ENCODE results near the gene NCAM2.

Gene NCAM2

GRCh38 chr21:20997636-20998455 lies at the start of gene NCAM2:
NCAM2 (plus strand) TSS chr21:20998409.
- peak; percentile 93 for DNase-seq (ENCODE audit: low spot score)

- no peak for DNase-seq (ENCODE audit: low spot score)
Measured at GRCh38 chr21:20949884-20950283, 48.3 kb upstream of the NCAM2 start.

GRCh38 chr21:20965816-20966215 lies 32.4 kb upstream of the NCAM2 start:
- DNase-seq (ENCODE audit: low spot score): no peak

DNA sequence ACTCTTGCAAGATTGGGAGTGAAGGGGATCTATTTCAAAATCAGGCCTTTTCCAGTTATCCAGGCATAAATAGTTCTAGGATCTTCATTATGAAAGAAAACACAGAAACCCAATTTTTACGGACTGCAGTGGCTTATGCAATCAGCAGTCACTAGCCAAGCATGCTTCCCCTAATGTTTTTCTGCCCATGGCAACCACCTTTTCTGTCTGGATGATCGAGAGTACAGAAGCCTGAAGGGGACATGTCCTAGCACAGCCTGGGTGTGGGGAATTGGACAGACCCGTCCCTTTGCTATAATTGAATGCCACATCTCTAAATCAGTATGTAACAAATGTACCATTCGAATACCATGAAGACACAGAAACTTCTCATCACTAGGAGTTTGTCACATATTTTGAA lies 29.8 kb upstream of the NCAM2 start:
- DNase-seq (ENCODE audit: low spot score): peak; percentile 25

DNA sequence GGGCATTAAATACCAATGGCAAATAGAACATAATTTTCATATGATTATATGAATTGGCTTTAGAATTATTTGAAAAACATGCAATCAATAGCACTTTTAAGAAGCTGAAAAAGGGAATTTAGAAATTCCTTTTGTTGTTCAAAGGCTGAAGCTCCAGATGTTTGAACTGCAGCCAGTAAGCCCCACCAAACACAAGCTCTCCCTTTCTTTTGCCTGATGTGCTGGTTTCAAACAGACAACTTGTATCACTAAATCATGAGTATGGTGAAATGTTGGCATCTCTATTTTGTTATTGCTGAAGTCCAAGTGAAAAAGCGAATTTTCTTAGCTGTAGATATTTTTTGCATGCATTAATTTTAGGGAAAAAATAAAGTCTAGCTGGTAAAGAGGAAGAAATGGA lies 27.5 kb upstream of the NCAM2 start:
- no peak for DNase-seq (ENCODE audit: low spot score)

- peak; percentile 78 for DNase-seq (ENCODE audit: low spot score)
Measured at GRCh38 chr21:20971296-20971921, 26.8 kb upstream of the NCAM2 start.

DNA sequence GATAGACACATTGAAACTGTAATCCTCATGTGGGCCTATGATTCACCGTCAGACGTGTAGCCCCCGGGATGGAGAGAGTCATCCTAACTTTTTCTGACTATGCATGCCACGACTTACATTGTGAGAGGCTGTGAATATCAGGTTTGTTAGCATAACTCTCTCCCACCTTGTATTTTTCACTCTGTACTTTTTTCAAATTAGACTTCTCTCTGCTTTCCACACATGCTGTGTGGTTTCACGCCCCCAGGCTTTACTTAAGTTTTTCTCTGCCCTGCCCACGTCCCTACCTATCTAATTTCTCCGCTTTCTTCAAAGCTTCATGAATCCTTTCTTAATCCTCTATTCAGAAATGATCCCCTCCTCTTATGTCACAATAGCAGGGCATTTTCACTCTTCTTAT lies 3.4 kb upstream of the NCAM2 start:
- no peak for DNase-seq (ENCODE audit: low spot score)

GRCh38 chr21:20996421-20997310 lies 1.5 kb upstream of the NCAM2 start:
- no peak for DNase-seq (ENCODE audit: low spot score)

- DNase-seq (ENCODE audit: low spot score): no peak
Measured at GRCh38 chr21:20997311-20997635, 936 bp upstream of the NCAM2 start.

- no peak for DNase-seq (ENCODE audit: low spot score)
Measured at GRCh38 chr21:20998456-20998789, 214 bp downstream of the NCAM2 start.

GRCh38 chr21:20998886-20999285 lies 677 bp downstream of the NCAM2 start:
- DNase-seq (ENCODE audit: low spot score): no peak

GRCh38 chr21:20999659-21000058 lies 1.4 kb downstream of the NCAM2 start:
- peak; percentile 66 for DNase-seq (ENCODE audit: low spot score)

DNA sequence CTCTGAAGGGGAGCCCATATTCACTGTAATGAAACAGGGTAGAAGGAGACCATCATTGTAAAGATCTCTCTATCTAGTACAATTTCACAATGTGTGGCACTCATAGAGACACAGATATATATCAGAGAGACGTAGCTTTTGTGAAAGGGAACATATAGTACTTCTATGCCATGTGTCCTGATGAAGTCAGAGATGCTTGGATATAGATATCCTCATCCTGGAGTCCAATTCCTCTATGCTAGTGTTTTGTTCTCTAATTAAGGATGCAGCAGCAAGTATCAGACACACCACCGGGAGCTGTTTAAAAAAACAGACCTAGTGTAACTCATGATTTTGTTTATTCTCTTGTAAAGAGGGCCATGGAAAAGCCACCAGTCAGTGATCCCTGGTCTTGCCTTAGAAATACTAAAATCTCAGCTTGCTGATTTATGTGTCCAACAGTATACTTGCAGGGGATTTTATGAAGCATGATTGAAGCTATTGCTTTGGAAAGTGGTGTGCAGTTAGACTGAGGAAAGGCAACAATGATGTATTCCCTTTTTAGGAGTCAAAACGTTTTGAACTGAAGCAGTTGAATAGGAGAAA lies 2.5 kb downstream of the NCAM2 start:
- DNase-seq (ENCODE audit: low spot score): no peak

DNA sequence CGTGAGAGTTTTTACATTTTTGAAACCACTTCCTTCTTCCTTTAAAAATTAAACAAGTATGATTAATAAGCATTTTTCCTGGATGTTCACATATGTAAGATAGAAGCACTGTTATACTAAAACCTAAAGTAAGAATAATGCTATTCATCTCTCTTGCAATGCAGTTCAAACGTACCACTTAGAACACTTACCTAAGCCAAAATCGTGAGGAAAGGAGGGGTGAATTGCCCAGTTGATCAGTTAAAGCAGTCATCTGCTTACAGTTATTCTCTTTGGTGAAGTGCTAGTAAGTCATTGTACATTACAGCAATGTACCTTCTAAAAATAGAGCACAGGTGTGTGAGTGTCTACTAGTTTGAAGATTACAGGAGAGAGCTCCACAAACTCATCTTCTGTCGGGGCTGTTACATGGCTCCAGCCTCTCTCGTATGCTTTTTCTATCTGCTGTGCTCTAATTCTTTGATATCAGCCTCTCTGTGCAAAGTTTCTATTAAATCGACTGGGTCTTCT lies 3.4 kb downstream of the NCAM2 start:
- no peak for DNase-seq (ENCODE audit: low spot score)

- DNase-seq (ENCODE audit: low spot score): no peak
Measured at GRCh38 chr21:21002153-21002552, 3.9 kb downstream of the NCAM2 start.

GRCh38 chr21:21003701-21004100 lies 5.5 kb downstream of the NCAM2 start:
- peak; percentile 22 for DNase-seq (ENCODE audit: low spot score)

GRCh38 chr21:21007606-21008005 lies 9.4 kb downstream of the NCAM2 start:
- no peak for DNase-seq (ENCODE audit: low spot score)

GRCh38 chr21:21010228-21010627 lies 12.0 kb downstream of the NCAM2 start:
- no peak for DNase-seq (ENCODE audit: low spot score)

DNA sequence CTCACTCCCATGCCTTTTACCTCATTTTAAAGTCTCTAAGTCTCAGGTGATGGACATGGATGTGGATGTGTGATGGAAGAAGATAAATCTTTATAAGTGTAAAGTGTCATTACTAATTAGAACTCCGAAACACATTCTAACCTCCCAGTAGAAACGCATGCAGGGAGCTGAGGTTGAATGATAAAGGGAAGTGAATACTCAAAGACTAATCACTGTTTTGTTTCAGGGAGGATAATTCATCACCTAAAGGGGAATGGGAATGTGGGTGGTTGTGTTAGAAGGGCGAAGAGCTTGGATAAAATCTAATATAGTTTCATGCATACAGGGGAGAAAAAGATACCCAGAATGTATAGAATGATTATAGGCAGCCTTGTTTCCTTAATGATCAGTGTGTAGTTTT lies 12.5 kb downstream of the NCAM2 start:
- DNase-seq (ENCODE audit: low spot score): no peak

- DNase-seq (ENCODE audit: low spot score): no peak
Measured at GRCh38 chr21:21018821-21019220, 20.6 kb downstream of the NCAM2 start.

DNA sequence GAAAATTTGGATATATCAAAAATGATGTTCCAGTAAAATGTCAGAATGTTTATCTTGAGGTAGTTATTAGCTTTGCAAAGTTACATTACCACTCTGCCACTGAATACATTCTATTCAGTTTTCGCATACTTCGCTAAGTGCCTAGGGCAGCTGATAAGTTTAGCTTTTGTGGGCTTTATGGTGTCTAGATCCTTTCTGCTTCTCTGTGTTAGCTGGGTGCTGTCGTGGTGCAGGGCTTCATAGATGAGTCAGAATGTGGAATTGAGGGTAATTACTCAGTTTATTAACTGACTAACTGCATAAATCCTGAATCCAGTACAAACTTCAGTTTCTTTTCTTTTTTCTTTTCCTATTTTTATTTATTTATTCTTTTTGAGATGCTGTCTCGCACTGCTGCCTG lies 21.5 kb downstream of the NCAM2 start:
- DNase-seq (ENCODE audit: low spot score): peak; percentile 16

DNA sequence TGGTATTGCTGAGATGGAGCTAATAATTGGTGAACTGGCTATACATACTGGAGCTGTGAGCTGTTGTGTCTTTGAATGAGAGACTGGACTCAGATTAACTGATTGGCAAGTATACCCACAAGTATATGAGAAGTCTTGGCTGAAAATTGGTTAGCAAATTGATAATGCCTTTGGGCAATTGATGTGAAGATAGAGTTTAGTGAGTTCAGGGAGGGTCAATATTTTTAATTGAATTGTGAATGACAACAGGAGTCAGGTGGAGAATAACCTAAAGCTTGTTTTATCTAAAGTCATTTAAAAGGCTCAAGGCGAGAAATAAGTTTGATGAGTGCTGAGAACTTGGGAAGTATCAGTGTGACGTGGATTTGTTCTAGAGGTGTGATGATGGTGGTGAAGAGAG lies 27.5 kb downstream of the NCAM2 start:
- no peak for DNase-seq (ENCODE audit: low spot score)
